Raji (cell line): Measurements from ENCODE around the gene ATG101.

Source experiments
- POLR2A ChIP-seq: IDR thresholded peaks from 2 replicates; pipeline ENCODE4 v1.6.1; 2011; ENCODE audit warnings: low read depth, low read length, control low read depth; ENCODE audit not compliant: insufficient read depth

The ATG101 gene

GRCh38 chr12:52060498-52061177 lies 9.1 kb upstream of the ATG101 start:
- TF ChIP-seq POLR2A: no peak

GRCh38 chr12:52061470-52062166 lies 8.2 kb upstream of the ATG101 start:
- TF ChIP-seq POLR2A: no peak

- TF ChIP-seq POLR2A: no peak
These were observed 7.4 kb upstream of the ATG101 start for GRCh38 chr12:52062167-52063081.

- no peak for TF ChIP-seq POLR2A
These were observed 6.5 kb upstream of the ATG101 start for GRCh38 chr12:52063082-52063924.

GRCh38 chr12:52063981-52064649 lies 5.7 kb upstream of the ATG101 start:
- TF ChIP-seq POLR2A: no peak

- no peak for TF ChIP-seq POLR2A
These were observed 3.3 kb upstream of the ATG101 start for GRCh38 chr12:52066346-52067080.

GRCh38 chr12:52067081-52067374 lies 2.8 kb upstream of the ATG101 start:
- no peak for TF ChIP-seq POLR2A

GRCh38 chr12:52070185-52070925 lies 577 bp downstream of the ATG101 start:
- TF ChIP-seq POLR2A: no peak

GRCh38 chr12:52073531-52074381 lies 4.0 kb downstream of the ATG101 start:
- no peak for TF ChIP-seq POLR2A

- TF ChIP-seq POLR2A: no peak
These were observed 5.4 kb downstream of the ATG101 start for GRCh38 chr12:52074971-52075724.

GRCh38 chr12:52076811-52077210 lies 7.0 kb downstream of the ATG101 start:
- no peak for TF ChIP-seq POLR2A
